ENCODE measurements around the gene ATMIN.
A peak's percentile ranks its signal among the peaks of the same experiment; 100 is the strongest.

The ATMIN gene

GRCh38 chr16:80993307-80993706 is 42.3 kb upstream of the ATMIN start:
- Histone ChIP-seq H3K9ac (no peak overlapping the region), H3K4me1 (peaks cover 13% of the 10 kb centered on the region), H3K4me2 (no peak overlapping the region), H3K27ac (no peak overlapping the region), H3K4me3 (no peak overlapping the region), H3K9me3 (no peaks in the 10 kb centered on the region), H4K20me1 (peaks cover 6% of the 10 kb centered on the region; the same call in 1 of the 2 replicates), H3K27me3 (no peaks in the 10 kb centered on the region), H3K36me3 (peaks cover 25% of the 10 kb centered on the region)
- TF ChIP-seq Cebpa-rat (IDR thresholded peaks at IDR 0.05) = no peak

GRCh38 chr16:80993834-80994233 is 41.8 kb upstream of the ATMIN start:
- TF ChIP-seq Cebpa-rat (IDR thresholded peaks at IDR 0.05) = no peak
- Histone ChIP-seq H4K20me1 (peaks cover 2% of the 10 kb centered on the region; the same call in 1 of the 2 replicates), H3K4me3 (no peak overlapping the region)

GRCh38 chr16:80994451-80994850 is 41.2 kb upstream of the ATMIN start:
- Histone ChIP-seq H3K4me3 (no peak overlapping the region), H3K27me3 (no peaks in the 10 kb centered on the region), H3K36me3 (peaks cover 25% of the 10 kb centered on the region), H3K4me1 (peaks cover 13% of the 10 kb centered on the region), H4K20me1 (no peaks in the 10 kb centered on the region), H3K4me2 (no peak overlapping the region), H3K9ac (no peak overlapping the region), H3K9me3 (no peaks in the 10 kb centered on the region), H3K27ac (no peak overlapping the region)
- no peak for TF ChIP-seq Cebpa-rat (IDR thresholded peaks at IDR 0.05)

More at GRCh38 chr16:80993834-80994233, 41.8 kb upstream of the ATMIN start:
- Histone ChIP-seq H3K9ac (no peak overlapping the region), H3K4me2 (no peak overlapping the region), H3K36me3 (peaks cover 25% of the 10 kb centered on the region), H3K9me3 (no peaks in the 10 kb centered on the region), H3K27ac (no peak overlapping the region), H3K27me3 (no peaks in the 10 kb centered on the region), H3K4me1 (peaks cover 13% of the 10 kb centered on the region)

GRCh38 chr16:80996688-80997138 is 38.9 kb upstream of the ATMIN start:
- no peak overlapping the region for H3K27ac ChIP-seq
- H3K9me3 ChIP-seq = no peaks in the 10 kb centered on the region
- no peak overlapping the region for H3K9ac ChIP-seq
- TF ChIP-seq Cebpa-rat (IDR thresholded peaks at IDR 0.05) = no peak
- H3K4me3 ChIP-seq = no peak overlapping the region
- peak overlapping the region; percentile 45; the same call in 1 of the 2 replicates for H3K4me2 ChIP-seq
- peaks cover 23% of the 10 kb centered on the region for H3K36me3 ChIP-seq
- no peaks in the 10 kb centered on the region for H4K20me1 ChIP-seq
- peaks cover 13% of the 10 kb centered on the region for H3K4me1 ChIP-seq
- no peaks in the 10 kb centered on the region for H3K27me3 ChIP-seq

DNA sequence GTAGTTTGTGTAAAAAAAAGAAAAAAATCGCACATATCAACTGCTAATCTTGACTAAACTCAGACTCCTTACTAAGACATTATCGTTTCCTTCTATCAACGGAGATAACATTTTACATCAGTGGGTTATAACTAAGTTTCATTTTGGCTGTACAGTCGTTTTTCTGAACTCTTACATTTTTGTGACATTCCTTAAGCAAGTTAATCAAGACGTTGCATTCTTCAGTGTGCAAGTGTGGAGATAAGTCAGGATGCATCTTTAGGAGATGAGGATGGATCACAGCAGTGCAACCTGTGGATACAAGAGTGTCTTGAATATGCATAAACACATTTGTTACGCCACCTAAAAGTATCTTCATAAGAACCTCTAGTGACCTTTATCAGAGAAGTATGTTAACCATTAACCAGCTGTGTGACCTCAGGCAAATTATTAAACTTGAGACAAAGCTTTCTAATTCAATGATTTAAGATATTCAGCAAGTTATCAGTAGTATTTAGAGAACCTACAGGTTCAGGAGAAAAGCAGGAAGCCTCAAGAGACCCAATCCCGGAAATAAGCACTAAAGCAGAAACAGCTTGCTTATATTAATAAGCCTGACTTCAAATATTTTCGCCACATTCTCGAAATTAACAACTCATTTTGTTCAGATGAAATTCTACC is 38.4 kb upstream of the ATMIN start:
- H3K4me2 ChIP-seq = peak overlapping the region; percentile 45

DNA sequence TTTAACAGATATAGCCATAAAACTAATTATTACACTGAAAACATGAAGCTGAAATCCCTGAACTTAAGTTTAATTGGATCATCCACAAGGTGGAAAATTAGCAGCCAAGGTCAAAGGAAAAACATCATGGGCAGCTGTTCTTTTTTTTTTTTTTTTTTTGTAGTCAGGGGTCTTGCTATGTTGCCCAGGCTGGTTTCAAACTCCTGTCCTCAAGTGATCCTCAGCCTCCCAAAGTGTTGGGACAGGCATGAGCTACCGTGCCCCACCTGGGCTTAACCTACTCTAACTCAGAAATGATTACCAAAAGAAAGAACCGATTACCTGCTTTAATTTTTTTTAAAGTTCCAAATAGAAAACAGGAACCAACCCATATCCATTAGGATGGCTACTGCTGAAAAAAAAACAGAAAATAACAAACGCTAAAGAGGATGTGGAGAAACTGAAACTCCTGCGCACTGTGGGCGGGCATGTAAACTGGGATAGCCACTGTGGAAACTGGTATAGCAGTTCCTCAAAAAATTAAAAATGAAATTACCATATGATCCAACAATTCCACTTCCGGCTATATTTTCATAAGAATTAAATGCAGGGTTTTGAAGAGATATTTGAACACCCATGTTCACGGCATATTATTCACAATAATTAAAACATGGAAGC is 37.5 kb upstream of the ATMIN start:
- H3K27ac ChIP-seq = no peak overlapping the region
- no peaks in the 10 kb centered on the region for H4K20me1 ChIP-seq
- peaks cover 13% of the 10 kb centered on the region for H3K4me1 ChIP-seq
- H3K27me3 ChIP-seq = no peaks in the 10 kb centered on the region
- no peak overlapping the region for H3K4me3 ChIP-seq
- H3K36me3 ChIP-seq = peaks cover 22% of the 10 kb centered on the region
- H3K9me3 ChIP-seq = no peaks in the 10 kb centered on the region
- no peak overlapping the region for H3K9ac ChIP-seq
- no peak for TF ChIP-seq Cebpa-rat (IDR thresholded peaks at IDR 0.05)
- peak overlapping the region; percentile 45 for H3K4me2 ChIP-seq

More for the DNA sequence above, 38.4 kb upstream of the ATMIN start:
- Histone ChIP-seq H3K9ac (peak overlapping the region; percentile 16; the same call in 1 of the 2 replicates), H3K27ac (no peak overlapping the region), H3K27me3 (no peaks in the 10 kb centered on the region), H3K36me3 (peaks cover 22% of the 10 kb centered on the region), H3K4me1 (peaks cover 13% of the 10 kb centered on the region), H4K20me1 (no peaks in the 10 kb centered on the region), H3K9me3 (no peaks in the 10 kb centered on the region), H3K4me3 (peak overlapping the region; percentile 7; the same call in 1 of the 2 replicates)
- no peak for TF ChIP-seq Cebpa-rat (IDR thresholded peaks at IDR 0.05)

- no peak overlapping the region for H3K9ac ChIP-seq
- no peaks in the 10 kb centered on the region for H3K27me3 ChIP-seq
- H3K4me3 ChIP-seq = no peak overlapping the region
- no peak overlapping the region for H3K4me2 ChIP-seq
- no peaks in the 10 kb centered on the region for H3K9me3 ChIP-seq
- H3K36me3 ChIP-seq = peaks cover 11% of the 10 kb centered on the region; the same call in 1 of the 2 replicates
- peaks cover 40% of the 10 kb centered on the region for H3K4me1 ChIP-seq
- 0 out of 2 replicates have a peak, but pooled peaks cover 9% of the 10 kb centered on the region for H4K20me1 ChIP-seq
- TF ChIP-seq Cebpa-rat (IDR thresholded peaks at IDR 0.05) = no peak
- no peak overlapping the region for H3K27ac ChIP-seq
Observed at GRCh38 chr16:81000873-81001272, 34.8 kb upstream of the ATMIN start.

DNA sequence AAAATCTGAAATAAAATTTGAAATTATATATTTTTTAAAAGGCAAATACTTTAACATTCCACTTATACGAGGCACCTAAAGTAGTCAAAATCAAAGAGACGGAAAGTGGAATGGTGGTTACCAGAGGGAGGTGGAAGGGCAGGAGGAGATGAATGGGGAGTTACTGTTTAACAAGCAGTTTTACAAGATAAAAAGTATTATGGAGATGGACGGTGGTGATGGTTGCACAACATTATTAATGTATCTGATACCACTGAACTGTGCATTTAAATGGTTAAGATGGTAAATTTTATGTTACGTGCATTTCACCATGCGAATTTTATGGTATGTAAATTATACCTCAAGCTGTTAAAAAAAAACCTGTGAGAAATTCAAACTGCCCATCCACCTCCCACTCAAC is 34.3 kb upstream of the ATMIN start:
- Histone ChIP-seq H3K27me3 (no peaks in the 10 kb centered on the region), H4K20me1 (peaks cover 14% of the 10 kb centered on the region; the same call in 1 of the 2 replicates), H3K4me1 (peaks cover 41% of the 10 kb centered on the region), H3K36me3 (peaks cover 11% of the 10 kb centered on the region; the same call in 1 of the 2 replicates), H3K9me3 (no peaks in the 10 kb centered on the region), H3K4me3 (no peak overlapping the region), H3K4me2 (no peak overlapping the region), H3K27ac (no peak overlapping the region), H3K9ac (no peak overlapping the region)
- TF ChIP-seq Cebpa-rat (IDR thresholded peaks at IDR 0.05) = no peak

DNA sequence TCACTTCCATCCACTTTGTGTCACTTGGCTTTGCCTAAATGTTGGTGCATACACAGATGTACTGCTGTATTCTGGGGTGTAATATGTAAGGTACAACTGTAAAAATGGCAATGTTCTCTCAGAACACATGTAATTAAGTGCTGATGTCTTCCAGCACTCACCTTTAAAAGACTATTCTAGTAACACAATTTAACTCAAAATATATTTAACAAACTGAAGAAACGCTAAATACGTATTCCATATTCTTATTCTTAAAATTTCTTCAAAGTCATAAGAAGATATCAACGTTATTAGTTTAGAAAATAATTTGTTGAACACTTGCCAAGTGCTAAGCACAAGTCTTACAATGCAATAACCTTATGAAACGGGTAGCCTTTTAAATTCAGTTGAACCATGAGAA is 32.6 kb upstream of the ATMIN start:
- H3K4me3 ChIP-seq = no peak overlapping the region
- no peaks in the 10 kb centered on the region for H3K27me3 ChIP-seq
- no peak for TF ChIP-seq Cebpa-rat (IDR thresholded peaks at IDR 0.05)
- H4K20me1 ChIP-seq = peaks cover 17% of the 10 kb centered on the region
- no peak overlapping the region for H3K9ac ChIP-seq
- no peak overlapping the region for H3K27ac ChIP-seq
- 0 out of 2 replicates have a peak overlapping the region, but pooled peaks have one; percentile 77 for H3K4me2 ChIP-seq
- H3K36me3 ChIP-seq = peaks cover 11% of the 10 kb centered on the region; the same call in 1 of the 2 replicates
- peaks cover 30% of the 10 kb centered on the region for H3K4me1 ChIP-seq
- H3K9me3 ChIP-seq = no peaks in the 10 kb centered on the region

Measured in BLaER1 (cell line).